ENCODE results near the gene PLXNA4. TPM values are rescaled to one million over a fixed set of nuclear protein-coding genes. Genes with fewer than 3 reads are reported as not detected.

Gene PLXNA4
- total RNA-seq, 1 donor from 2014 or later, result 0.38 TPM

- TF ChIP-seq CTCF (IDR thresholded peaks at IDR 0.05; ENCODE audit: unreplicated experiment), result no peak
- Mint-ChIP-seq H3K4me3 (ENCODE audit: low read depth) (no peak overlapping the region), H3K9me3 (ENCODE audit: low read depth) (no peaks in the 10 kb centered on the region), H3K36me3 (ENCODE audit: insufficient read depth) (no peaks in the 10 kb centered on the region), H3K27me3 (peaks cover 34% of the 10 kb centered on the region), H3K27ac (no peak overlapping the region), H3K4me1 (ENCODE audit: low read depth) (peaks cover 3% of the 10 kb centered on the region)
- DNase-seq (ENCODE audit: low spot score, unreplicated experiment), result no peak
These were observed 38.7 kb downstream of the PLXNA4 start for GRCh38 chr7:132537456-132538145.

- Mint-ChIP-seq H3K4me1 (ENCODE audit: low read depth) (peaks cover 3% of the 10 kb centered on the region), H3K9me3 (ENCODE audit: low read depth) (no peaks in the 10 kb centered on the region), H3K36me3 (ENCODE audit: insufficient read depth) (no peaks in the 10 kb centered on the region), H3K4me3 (ENCODE audit: low read depth) (no peak overlapping the region), H3K27me3 (peaks cover 36% of the 10 kb centered on the region), H3K27ac (no peak overlapping the region)
- DNase-seq (ENCODE audit: low spot score, unreplicated experiment), result no peak
- no peak for TF ChIP-seq CTCF (IDR thresholded peaks at IDR 0.05; ENCODE audit: unreplicated experiment)
These were observed 39.4 kb downstream of the PLXNA4 start for GRCh38 chr7:132536654-132537395.

GRCh38 chr7:132533916-132534315 is 42.4 kb downstream of the PLXNA4 start:
- TF ChIP-seq CTCF (IDR thresholded peaks at IDR 0.05; ENCODE audit: unreplicated experiment), result no peak
- DNase-seq (ENCODE audit: low spot score, unreplicated experiment), result no peak
- no peak overlapping the region for H3K27ac Mint-ChIP-seq
- no peak overlapping the region for H3K4me3 Mint-ChIP-seq (ENCODE audit: low read depth)
- H3K9me3 Mint-ChIP-seq (ENCODE audit: low read depth), result no peaks in the 10 kb centered on the region
- no peaks in the 10 kb centered on the region for H3K36me3 Mint-ChIP-seq (ENCODE audit: insufficient read depth)
- H3K4me1 Mint-ChIP-seq (ENCODE audit: low read depth), result no peaks in the 10 kb centered on the region
- H3K27me3 Mint-ChIP-seq, result peaks cover 30% of the 10 kb centered on the region

GRCh38 chr7:132532281-132532680 is 44.0 kb downstream of the PLXNA4 start:
- H3K4me3 Mint-ChIP-seq (ENCODE audit: low read depth), result no peak overlapping the region
- H3K9me3 Mint-ChIP-seq (ENCODE audit: low read depth), result no peaks in the 10 kb centered on the region
- H3K27ac Mint-ChIP-seq, result no peak overlapping the region
- no peak for DNase-seq (ENCODE audit: low spot score, unreplicated experiment)
- TF ChIP-seq CTCF (IDR thresholded peaks at IDR 0.05; ENCODE audit: unreplicated experiment), result no peak
- H3K4me1 Mint-ChIP-seq (ENCODE audit: low read depth), result no peaks in the 10 kb centered on the region
- H3K36me3 Mint-ChIP-seq (ENCODE audit: insufficient read depth), result no peaks in the 10 kb centered on the region
- H3K27me3 Mint-ChIP-seq, result peaks cover 23% of the 10 kb centered on the region

- DNase-seq (ENCODE audit: low spot score, unreplicated experiment), result no peak
- no peak overlapping the region for H3K27ac Mint-ChIP-seq
- TF ChIP-seq CTCF (IDR thresholded peaks at IDR 0.05; ENCODE audit: unreplicated experiment), result no peak
These were observed 44.7 kb downstream of the PLXNA4 start for GRCh38 chr7:132531562-132531961.

More at GRCh38 chr7:132531562-132531961, 44.7 kb downstream of the PLXNA4 start:
- Mint-ChIP-seq H3K27me3 (peaks cover 19% of the 10 kb centered on the region), H3K4me1 (ENCODE audit: low read depth) (no peaks in the 10 kb centered on the region), H3K4me3 (ENCODE audit: low read depth) (no peak overlapping the region), H3K9me3 (ENCODE audit: low read depth) (no peaks in the 10 kb centered on the region), H3K36me3 (ENCODE audit: insufficient read depth) (no peaks in the 10 kb centered on the region)

Measured in progenitor cell of endocrine pancreas (in vitro differentiated cells).